Activated naive CD4-positive, alpha-beta T cell (primary cell): Measurements from ENCODE around the gene LARGE1.

Source experiments
- DNase-seq, 4 experiments: peaks; one replicate each; lab custom pipeline; 2025; lab: John Stamatoyannopoulos, UW

LARGE1 gene

GRCh38 chr22:33920197-33920540 is at the start of gene LARGE1:
TSS of gene LARGE1 (minus strand) at chr22:33920476.
- DNase-seq: no peak

- DNase-seq: no peak
These were observed 48.8 kb upstream of the LARGE1 start for GRCh38 chr22:33969045-33969444.

GRCh38 chr22:33964121-33964520 is 43.8 kb upstream of the LARGE1 start:
- DNase-seq: no peak

- no peak for DNase-seq
These were observed 42.1 kb upstream of the LARGE1 start for GRCh38 chr22:33962409-33962808.

GRCh38 chr22:33958741-33959140 is 38.5 kb upstream of the LARGE1 start:
- no peak for DNase-seq

- no peak for DNase-seq
These were observed 36.8 kb upstream of the LARGE1 start for GRCh38 chr22:33957086-33957485.

GRCh38 chr22:33952776-33953175 is 32.5 kb upstream of the LARGE1 start:
- no peak for DNase-seq

GRCh38 chr22:33940741-33941140 is 20.5 kb upstream of the LARGE1 start:
- no peak for DNase-seq

GRCh38 chr22:33932997-33933396 is 12.7 kb upstream of the LARGE1 start:
- no peak for DNase-seq

GRCh38 chr22:33931406-33931805 is 11.1 kb upstream of the LARGE1 start:
- no peak for DNase-seq

- no peak for DNase-seq
These were observed 7.5 kb upstream of the LARGE1 start for GRCh38 chr22:33927752-33928151.

- DNase-seq: no peak
These were observed 4.9 kb upstream of the LARGE1 start for GRCh38 chr22:33925194-33925593.

GRCh38 chr22:33923660-33924246 is 3.5 kb upstream of the LARGE1 start:
- DNase-seq: no peak

- no peak for DNase-seq
These were observed 2.8 kb upstream of the LARGE1 start for GRCh38 chr22:33923033-33923432.

GRCh38 chr22:33922349-33922681 is 2.0 kb upstream of the LARGE1 start:
- DNase-seq: no peak

GRCh38 chr22:33921525-33922348 is 1.5 kb upstream of the LARGE1 start:
- DNase-seq: no peak

GRCh38 chr22:33920927-33921524 is 750 bp upstream of the LARGE1 start:
- peak; percentile 51 to 71 (median 62) for DNase-seq

GRCh38 chr22:33919391-33920196 is 682 bp downstream of the LARGE1 start:
- DNase-seq: no peak

GRCh38 chr22:33918676-33919365 is 1.5 kb downstream of the LARGE1 start:
- no peak for DNase-seq

GRCh38 chr22:33917744-33918406 is 2.4 kb downstream of the LARGE1 start:
- no peak for DNase-seq

GRCh38 chr22:33914699-33915098 is 5.6 kb downstream of the LARGE1 start:
- DNase-seq: no peak
